ENCODE measurements around the gene RPL18.

Gene RPL18

DNA sequence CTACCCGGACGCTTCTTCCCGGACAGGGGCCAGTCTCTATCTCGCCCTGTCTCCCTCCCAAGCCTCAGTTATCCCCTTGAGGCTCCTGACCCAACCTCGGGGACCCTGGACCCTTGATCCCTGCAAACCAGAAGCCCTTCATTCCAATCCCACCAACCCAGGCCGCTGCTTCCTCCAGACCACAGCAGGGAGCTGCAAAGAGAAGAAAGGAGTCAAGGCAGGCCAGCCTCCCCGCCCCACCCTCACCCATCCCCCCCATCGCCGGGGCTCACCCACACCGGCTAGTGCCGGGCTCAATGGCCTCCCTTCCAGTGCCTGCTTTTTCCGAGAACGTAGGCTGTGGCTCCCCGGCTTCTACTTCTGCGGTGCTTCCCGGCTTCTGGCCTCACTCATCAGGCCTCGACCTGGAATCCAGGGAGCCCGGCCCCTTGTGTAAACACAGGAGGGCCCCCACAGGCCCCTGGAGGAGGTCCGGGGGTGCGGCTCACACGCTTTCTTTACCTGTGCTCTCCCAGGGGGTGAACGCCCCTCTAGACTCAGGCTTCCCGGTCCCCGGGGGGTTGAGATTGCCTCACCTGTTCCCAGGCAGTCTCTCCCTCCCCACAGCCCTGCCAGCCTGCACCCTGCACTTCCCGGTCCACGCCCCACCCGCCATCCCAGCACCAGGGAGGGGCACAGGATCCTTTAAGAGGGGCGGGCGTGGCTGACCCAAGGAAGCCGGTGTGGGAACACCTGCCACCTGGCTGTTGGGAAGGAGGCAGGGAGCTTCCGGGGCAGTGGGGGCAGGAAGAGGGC, 4.3 kb downstream of the RPL18 start, which contains the start of gene FAM83E:
FAM83E (minus strand) TSS at position 641 of the 795 bp plus-strand sequence. CDS start 1,704 bp downstream, outside the sequence.
- peak; percentile 85 for DNase-seq (ENCODE audit: low spot score)

DNA sequence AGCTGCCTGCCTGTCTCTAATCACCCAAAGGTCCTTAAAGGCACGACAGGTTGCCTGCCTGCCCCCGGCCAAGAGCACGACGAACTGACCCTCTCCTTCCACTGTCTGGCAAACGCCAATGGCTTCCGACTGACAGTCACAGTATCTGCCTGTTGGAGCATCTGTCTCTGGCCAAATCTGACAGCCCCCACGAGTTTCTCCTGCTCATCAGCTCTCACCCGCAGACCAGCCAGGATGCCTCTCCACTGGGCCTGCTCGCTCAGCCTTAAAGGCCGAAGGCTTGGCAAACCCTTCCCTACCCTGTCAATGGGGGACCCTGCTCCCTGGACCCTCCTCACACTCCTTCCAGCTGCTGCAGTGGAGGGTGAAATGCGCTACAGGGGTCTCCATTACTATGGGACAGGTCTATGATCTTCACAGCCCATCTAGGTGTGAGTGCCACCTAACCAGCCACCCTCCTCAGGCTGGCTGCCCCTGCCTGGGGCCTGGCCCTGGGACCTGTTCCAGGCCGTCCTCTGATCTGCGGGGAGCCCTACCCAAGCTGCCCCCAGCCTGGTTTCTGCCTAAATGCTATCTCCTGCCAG, 5.0 kb downstream of the RPL18 start:
- no peak for DNase-seq (ENCODE audit: low spot score)

DNA sequence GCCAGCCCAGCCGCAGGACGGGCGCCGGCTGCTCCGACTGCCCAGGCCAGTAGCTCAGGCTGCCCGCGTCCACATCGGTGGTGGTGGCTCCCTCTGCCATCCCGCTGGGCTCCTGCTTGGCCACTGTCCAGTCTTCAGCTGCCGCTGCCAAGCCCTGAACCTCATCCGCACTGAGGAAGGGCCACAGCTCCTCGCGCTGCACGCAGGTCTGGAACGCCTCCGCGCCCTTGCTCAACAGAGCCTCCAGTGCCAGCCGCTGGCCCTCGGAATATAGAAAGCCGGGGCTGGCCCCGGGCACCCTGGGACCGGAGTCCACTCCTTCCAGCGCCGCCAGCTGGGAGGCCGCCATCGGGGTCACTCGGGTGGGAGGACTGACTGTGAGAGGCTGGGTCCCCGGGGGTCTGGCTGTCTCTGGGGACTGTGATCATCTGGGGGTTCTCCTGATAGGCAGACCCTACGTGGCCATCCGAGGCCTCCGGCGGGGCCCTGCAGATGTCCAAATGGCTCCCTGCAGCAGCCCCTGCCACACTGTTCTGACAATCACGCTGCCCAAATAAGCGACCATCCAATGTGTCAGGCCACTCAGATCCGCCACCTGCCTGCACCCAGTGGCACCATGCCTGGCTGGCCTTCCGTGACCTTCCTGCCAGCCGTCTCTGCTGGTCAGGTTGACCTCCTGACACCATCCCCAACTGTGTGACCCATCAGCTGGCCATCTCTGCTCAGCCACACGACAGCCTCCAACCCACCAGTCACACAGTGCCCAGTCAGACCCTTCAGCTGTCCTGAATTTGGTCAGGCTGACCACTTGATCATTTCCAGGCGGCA, 5.7 kb downstream of the RPL18 start:
- no peak for DNase-seq (ENCODE audit: low spot score)

DNA sequence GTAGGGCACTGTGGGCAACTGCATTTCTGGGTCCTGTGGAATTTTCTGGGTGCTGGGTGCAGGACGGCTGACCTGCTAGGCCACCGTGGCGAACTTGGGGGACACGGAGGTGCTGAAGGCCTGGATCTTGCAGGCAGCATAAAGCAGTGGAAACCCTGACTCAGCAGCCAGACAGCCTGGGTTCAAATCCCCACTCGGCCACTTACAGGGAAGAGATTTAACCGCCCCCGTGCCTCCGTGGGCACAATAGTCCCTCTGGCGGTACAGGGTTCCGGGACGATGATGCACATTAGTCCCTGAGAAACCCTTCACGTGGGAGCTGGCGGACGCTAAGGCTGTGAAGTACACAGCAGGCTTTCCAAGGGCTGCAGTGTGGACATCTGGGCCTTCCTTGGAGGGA, 7.1 kb downstream of the RPL18 start:
- no peak for DNase-seq (ENCODE audit: low spot score)

DNA sequence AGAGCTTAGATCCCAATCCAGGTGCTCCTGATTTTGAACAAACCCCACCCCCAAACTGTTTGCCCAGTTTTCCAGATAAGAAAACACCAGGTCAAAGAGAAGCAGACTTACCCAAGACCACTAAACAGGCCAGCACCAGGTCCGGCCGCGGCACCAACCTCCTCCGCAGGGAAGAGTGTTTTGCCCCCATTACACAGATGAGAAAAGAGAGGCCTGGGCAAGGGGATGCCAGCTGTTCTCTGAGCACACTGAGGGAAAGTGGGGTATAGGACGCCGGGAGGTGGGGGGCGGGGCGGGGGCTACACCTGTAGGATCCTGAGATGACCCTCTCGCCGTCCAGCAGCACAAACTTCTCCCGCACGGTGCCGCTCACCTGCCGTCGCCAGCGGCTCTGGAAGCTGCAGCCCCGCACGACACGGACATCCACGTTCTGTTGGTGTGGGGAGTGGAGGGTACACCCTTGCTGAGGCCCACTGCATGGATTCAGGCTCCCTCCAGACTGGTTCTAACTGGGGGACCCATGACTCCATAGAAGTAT, 9.3 kb downstream of the RPL18 start:
- no peak for DNase-seq (ENCODE audit: low spot score)

DNA sequence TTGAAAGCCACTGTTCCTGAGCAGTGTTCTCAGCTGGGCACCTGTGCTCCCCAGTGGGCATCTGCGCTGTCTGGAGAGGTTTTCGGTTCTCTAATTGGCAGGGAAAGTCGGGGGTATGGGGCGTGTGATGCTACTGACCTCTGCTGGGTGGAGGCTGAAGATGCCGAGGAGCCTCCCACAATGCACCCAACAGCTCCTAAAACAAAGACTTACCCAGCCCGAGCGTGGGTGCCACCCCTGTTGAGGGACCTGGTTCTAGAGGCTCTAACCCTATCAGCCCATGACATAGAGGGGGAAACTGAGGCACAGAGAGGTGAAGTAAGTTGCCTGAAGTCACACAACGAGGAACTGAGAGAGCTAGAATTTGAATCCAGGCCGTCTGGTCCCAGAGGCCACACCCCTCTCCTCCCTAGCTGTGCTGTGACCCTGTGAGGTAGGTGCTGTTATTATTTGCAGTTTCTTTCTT, 10.1 kb downstream of the RPL18 start:
- DNase-seq (ENCODE audit: low spot score) = peak; percentile 76

DNA sequence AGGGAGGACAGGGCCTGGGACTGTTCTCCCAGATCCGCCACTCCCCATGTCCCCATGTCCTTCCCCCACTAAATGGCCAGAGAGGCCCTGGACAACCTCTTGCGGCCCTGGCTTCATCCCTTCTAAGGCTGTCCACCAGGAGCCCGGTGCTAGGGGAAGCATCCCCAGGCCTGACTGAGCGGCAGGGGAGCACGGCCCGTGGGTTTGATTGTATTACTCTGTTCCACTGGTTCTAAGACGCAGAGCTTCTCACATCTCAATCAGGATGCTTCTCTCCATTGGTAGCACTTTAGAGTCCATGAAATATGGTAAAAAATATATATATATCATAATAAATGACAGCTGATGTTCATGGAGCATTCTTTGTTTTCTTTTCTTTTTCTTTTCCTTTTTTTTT, 11.6 kb downstream of the RPL18 start:
- no peak for DNase-seq (ENCODE audit: low spot score)

DNA sequence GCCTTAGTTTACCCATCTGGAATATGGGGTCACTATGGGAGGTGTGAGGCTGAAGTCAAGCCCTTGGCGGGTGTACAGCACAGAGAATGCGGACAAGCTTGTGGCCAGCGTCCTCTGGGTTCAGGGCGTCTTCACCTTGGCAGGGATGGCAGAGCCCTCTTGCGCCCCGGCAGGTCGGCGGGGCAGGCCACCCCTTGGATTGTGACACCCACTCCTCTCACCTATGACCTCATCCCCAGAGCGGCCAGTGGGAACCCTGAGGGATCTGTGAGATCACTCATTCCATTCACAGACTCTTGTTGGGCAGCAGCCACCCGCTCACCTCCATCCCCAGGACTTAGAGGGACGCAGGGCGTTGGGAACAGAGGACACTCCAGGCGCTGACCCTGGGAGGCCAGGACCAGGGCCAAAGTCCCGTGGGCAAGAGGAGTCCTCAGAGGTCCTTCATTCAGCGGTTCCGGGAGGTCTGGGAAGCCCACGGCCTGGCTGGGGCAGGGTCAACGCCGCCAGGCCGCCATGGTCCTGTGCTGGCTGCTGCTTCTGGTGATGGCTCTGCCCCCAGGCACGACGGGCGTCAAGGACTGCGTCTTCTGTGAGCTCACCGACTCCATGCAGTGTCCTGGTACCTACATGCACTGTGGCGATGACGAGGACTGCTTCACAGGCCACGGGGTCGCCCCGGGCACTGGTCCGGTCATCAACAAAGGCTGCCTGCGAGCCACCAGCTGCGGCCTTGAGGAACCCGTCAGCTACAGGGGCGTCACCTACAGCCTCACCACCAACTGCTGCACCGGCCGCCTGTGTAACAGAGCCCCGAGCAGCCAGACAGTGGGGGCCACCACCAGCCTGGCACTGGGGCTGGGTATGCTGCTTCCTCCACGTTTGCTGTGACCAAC, 12.3 kb downstream of the RPL18 start, which contains the start of gene SPACA4:
SPACA4 (plus strand) TSS at position 280 of the 896 bp plus-strand sequence; CDS start at position 517, 237 bp downstream.
- no peak for DNase-seq (ENCODE audit: low spot score)

DNA sequence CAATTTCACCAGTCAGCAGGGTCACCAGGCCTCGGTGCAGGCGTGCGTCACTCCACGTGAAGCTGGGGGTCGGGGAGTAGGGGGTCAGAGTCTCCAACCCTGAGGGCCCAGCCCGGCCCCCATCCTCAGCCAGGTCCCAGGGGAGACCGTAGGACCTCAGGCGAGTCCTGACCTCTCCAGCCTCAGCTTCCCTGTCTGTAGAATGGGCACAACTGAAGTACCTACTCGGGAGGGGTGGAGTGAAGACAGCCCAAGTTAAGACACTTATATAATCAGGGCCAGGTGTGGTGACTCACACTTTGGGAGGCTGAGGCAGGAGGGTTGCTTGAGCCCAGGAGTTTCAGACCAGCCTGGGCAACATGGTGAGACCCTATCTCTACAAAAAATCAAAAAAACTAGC, 15.1 kb downstream of the RPL18 start:
- no peak for DNase-seq (ENCODE audit: low spot score)

DNA sequence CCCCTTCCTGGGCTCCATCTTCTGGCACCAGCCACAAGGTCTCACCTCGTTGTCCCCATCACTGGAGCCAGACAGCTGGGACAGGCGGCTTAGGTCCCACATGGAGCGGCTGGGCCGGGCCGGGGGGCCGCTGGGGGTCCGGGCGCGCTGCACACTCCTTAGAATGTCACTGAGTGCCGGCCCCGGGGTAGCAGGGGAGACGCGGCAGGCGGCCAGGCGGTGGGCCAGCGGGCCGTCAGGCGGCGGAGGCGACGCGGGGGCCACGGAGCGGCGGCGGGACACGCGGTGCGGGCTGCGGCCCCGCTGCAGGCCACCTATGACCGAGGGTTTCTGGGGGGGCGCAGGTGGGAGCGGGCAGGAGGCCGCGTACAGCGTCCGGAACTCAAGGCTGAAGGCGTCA, 15.5 kb downstream of the RPL18 start:
- DNase-seq (ENCODE audit: low spot score) = no peak

DNA sequence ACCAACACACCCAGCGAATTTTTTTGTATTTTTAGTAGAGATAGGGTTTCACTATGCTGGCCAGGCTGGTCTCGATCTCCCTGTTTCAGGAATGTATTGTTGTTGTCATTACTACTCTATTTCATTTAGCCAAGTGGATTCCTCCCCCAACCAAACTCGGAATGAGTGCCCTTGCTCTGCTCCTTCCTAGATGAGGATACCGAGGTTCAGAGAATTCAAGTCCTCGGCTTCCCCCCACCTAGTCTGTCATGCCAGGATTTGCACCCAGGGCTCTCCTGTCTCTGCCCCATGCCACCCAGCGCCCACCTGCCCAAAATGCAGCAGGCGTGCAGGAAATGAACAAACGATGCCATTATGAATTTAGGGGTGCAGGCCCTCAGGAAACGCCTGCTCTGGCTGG, 16.0 kb downstream of the RPL18 start:
- DNase-seq (ENCODE audit: low spot score) = no peak

DNA sequence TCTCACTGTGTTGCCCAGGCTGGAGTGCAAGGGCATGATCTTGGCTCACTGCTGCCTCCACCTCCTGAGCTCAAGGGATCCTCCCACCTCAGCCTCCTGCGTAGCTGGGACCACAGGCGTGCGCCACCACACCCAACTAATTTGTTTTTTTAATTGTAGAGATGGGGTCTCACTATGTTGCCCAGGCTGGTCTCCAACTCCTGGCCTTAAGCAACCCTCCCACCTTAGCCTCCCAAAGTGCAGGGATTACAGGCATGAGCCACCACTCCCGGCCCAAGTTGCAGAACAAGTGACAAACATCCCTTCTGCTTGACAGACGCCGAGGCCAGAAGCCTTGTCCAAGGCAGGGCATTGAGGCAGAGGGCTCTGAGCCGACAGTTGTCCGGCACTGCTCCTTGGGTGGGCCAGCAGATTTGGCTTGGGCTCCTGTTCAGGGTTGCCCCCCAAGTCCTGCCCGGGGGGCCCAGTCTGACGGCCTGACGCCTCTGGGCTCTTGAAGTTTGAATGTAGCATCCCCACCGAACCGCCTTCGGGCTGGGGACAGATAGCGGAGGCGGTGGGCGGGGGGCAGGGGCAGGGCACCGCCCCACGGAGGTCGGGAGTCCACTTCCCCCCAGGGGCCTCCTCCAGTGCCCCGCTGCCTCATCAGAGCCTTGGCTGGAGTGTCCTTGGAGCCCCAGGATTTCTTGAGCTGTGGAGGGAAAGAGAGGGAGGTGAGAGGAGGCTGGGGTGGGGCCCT, 18.1 kb downstream of the RPL18 start:
- DNase-seq (ENCODE audit: low spot score) = peak; percentile 6

DNA sequence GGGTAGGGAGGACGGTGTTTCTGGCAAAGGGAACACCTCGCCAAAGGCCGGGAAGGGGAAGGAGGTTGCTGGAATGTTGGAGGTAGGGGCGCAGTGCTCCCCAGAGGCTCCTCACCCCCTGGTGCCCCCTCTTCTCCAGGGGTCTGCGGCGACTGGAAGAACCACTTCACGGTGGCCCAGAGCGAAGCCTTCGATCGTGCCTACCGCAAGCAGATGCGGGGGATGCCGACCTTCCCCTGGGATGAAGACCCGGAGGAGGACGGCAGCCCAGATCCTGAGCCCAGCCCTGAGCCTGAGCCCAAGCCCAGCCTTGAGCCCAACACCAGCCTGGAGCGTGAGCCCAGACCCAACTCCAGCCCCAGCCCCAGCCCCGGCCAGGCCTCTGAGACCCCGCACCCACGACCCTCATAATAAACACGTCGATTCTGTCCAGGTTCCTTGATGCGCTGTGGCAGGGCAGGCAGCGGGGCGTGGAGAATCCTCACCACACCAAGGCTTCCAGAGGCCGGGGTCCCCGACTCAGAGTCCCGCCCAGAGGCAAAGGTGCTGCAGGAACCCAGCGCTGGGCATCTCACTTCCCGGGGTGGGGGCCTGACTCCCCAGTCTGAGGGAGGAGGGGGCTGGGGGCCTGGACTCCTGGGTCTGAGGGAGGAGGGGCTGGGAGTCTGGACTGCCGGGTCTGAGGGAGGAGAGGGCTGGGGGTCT, 19.8 kb downstream of the RPL18 start:
- DNase-seq (ENCODE audit: low spot score) = peak; percentile 20

DNA sequence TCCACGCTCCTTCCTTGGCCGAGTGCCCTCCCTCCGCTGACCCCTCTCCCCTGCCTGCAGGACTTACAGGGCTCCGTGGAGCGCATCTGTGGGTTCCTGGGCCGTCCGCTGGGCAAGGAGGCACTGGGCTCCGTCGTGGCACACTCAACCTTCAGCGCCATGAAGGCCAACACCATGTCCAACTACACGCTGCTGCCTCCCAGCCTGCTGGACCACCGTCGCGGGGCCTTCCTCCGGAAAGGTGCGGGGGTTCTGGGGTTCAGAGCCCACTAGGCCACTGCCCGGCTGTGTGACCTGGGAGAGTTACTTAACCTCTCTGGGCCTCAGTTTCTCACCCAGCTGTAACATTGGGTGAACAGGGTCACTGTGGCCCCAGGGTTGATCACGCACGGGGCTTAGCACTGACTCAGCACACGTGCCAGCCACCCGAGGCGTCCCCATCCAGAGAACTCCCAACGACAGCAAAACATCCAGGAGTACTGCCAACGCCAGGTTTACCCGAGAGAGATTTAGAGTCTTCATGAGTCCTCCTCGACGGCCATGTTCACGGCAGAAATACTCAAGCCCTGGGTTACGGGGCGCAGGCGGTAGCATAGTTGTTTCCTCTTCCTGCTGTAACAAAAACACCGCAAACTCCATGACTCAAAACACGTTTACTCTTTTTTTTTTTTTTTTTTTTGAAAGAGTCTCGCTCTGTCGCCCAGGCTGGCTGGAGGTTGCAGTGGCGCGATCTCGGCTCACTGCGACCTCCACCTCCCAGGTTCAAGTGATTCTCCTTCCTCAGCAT, 22.1 kb downstream of the RPL18 start:
- DNase-seq (ENCODE audit: low spot score) = peak; percentile 6

DNA sequence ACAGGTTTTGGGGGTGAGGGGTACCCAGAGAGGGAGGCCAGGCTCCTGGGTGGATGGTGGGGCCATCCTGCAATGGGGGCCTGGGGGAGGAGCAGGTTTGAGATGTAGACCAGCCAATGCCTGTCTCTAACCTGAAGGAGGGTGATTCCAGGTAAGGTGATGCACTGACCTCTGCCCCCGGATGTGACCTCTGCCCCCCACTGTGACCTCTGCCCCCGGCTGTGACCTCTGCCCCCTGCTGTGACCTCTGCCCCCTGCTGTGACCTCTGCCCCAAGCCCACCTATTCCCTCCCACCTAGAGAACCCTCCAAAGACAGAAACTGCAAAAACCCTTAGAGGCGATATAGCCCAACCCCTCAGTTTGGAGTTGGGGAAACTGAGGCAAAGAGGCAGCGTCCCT, 22.7 kb downstream of the RPL18 start:
- DNase-seq (ENCODE audit: low spot score) = peak; percentile 7

DNA sequence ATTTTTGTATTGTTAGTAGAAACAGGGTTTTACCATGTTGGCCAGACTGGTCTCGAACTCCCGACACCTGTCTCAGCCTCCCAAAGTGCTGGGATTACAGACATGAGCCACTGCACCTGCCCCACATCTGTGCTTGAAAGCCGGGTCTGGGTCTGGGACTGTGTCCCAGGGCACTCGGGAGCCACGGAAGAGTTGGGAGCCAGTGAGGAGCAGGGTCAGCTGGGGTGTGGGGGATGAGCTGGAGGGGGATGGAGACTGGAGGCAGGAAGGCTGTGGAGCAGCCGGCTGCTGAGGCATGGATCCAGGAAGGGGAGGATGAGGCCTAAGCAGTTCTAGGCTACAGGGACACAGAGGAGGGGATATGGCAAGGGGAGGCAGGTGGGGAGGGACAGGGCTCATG, 23.1 kb downstream of the RPL18 start:
- no peak for DNase-seq (ENCODE audit: low spot score)

DNA sequence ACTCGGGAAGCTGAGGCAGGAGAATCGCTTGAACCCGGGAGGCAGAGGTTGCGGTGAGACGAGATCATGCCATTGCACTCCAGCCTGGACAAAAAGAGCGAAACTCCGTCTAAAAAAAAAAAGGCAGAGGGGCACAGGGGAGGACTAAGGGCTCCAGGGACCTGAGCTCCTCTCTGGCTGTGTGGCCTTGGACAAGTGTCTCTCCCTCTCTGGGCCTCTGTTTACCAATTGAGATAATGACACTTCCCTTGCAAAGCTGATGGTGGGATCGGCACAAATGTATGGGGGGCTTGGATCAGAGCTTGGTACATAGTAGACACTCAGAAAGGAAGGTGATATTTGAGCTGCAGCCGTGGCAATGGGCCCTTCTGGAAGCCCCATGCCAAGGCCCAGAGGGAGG, 23.8 kb downstream of the RPL18 start:
- DNase-seq (ENCODE audit: low spot score) = peak; percentile 3

DNA sequence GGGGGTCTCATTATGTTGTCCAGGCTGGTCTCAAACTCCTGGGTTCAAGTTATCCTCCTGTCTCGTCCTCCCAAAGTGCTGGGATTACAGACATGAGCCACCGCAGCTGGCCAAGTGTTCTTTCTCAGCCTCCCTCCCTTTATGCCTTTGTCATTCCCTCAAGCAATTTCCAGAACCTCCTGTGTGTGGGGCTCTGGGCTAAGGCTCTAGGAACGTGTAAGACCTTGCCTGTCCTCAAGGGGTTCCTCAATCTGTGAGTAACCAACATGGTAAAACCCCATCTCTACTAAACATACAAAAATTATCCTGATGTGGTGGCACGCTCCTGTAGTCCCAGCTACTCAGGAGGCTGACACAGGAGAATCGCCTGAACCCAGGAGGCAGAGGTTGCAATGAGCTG, 28.0 kb downstream of the RPL18 start:
- peak; percentile 16 for DNase-seq (ENCODE audit: low spot score)
